ENCODE results near the gene SLC16A7. TPM values are rescaled to one million over a fixed set of nuclear protein-coding genes. Genes with fewer than 3 reads are reported as not detected.

The SLC16A7 gene
- total and polyA plus RNA-seq, 2 of the 8 experiments (the other 6 are each of a cell fraction or from before 2014, with no cell fraction given), result 0.74 to 4.3 TPM

GRCh38 chr12:59657711-59658110 is 61.9 kb downstream of the SLC16A7 start:
- H3K14ac ChIP-seq (ENCODE audit: insufficient read length), result no peak overlapping the region
- no peak overlapping the region for H3K27ac ChIP-seq (ENCODE audit: low read depth, low read length)
- H3K4me1 ChIP-seq (replicated peaks in 1 of 4; ENCODE audit: control insufficient read depth in 3 of 4, insufficient read depth in 4 of 4, low read length in 3 of 4), result no peaks in the 10 kb centered on the region
- no peaks in the 10 kb centered on the region for H3K9me3 ChIP-seq (ENCODE audit: insufficient read depth in 2 of 2, low read depth in 1 of 2, low read length in 1 of 2)
- no peak overlapping the region for H4K5ac ChIP-seq (ENCODE audit: insufficient read length, low read depth, low read length)
- ChIA-PET POLR2A (ENCODE audit: partially characterized antibody) (no interaction called here), CTCF (ENCODE audit: partially characterized antibody) (no interaction called here)
- H3K36me3 ChIP-seq (ENCODE audit: control insufficient read depth in 2 of 4, insufficient read depth in 4 of 4, low read length in 3 of 4), result no peaks in the 10 kb centered on the region
- no peak for FAIRE-seq
- DNase-seq (ENCODE audit: low read depth in 1 of 2, low spot score in 2 of 2), result no peak
- no peak overlapping the region for H2BK15ac ChIP-seq (ENCODE audit: low read length)
- no peak overlapping the region for H3K4ac ChIP-seq (replicated peaks; ENCODE audit: insufficient read length, low read depth, low read length)
- no peak overlapping the region for H2BK20ac ChIP-seq (ENCODE audit: low read length)
- no peak overlapping the region for H3K18ac ChIP-seq (ENCODE audit: extremely low read depth, low read length)
- H3K56ac ChIP-seq (replicated peaks; ENCODE audit: insufficient read length, low read depth, low read length), result no peak overlapping the region
- no peaks in the 10 kb centered on the region for H3K79me2 ChIP-seq (ENCODE audit: control insufficient read depth in 1 of 2, insufficient read depth in 2 of 2, low read length in 2 of 2)
- H3K23ac ChIP-seq (ENCODE audit: insufficient read length), result no peak overlapping the region
- no peak overlapping the region for H3K4me2 ChIP-seq (ENCODE audit: insufficient read depth in 1 of 2, low read depth in 2 of 2, low read length in 2 of 2)
- H3K4me3 ChIP-seq (ENCODE audit: extremely low read depth in 1 of 4, insufficient read depth in 2 of 4, low read depth in 3 of 4, low read length in 4 of 4), result no peak overlapping the region
- H3K27me3 ChIP-seq (replicated peaks in 1 of 4; ENCODE audit: control insufficient read depth in 3 of 4, extremely low read depth in 1 of 4, insufficient read depth in 3 of 4, low read length in 3 of 4), result no peaks in the 10 kb centered on the region
- no peak overlapping the region for H2AFZ ChIP-seq (ENCODE audit: low read length)
- no peak overlapping the region for H4K91ac ChIP-seq (replicated peaks; ENCODE audit: insufficient read length, low read length)
- no peak overlapping the region for H3K9ac ChIP-seq (replicated peaks in 1 of 4; ENCODE audit: extremely low read depth in 1 of 4, low read depth in 3 of 4, low read length in 3 of 4)
- WGBS, 2 experiments (ENCODE audit: extremely low coverage in 1 of 2, insufficient coverage in 1 of 2, insufficient read length in 1 of 2, insufficient replicate concordance in 2 of 2, low coverage in 1 of 2, low lambda C conversion rate in 2 of 2, missing lambda C conversion rate in 1 of 2), result 95% methylated on average over 1 of the region's 1 CpG; no CpG with 5 or more reads in 1 of the 2 experiments
- TF ChIP-seq ZNF274 (IDR thresholded peaks at IDR 0.05; ENCODE audit: borderline replicate concordance, extremely low read depth, low read length) (no peak), GABPA (IDR thresholded peaks at IDR 0.05; ENCODE audit: borderline replicate concordance, insufficient read depth, low read length) (no peak), MAFK (IDR thresholded peaks at IDR 0.05; ENCODE audit: low read depth, low read length) (no peak), TEAD4 (IDR thresholded peaks at IDR 0.05; ENCODE audit: low read depth, low read length) (no peak)
- H2AK5ac ChIP-seq (ENCODE audit: low read depth, low read length), result no peak overlapping the region
- no peaks in the 10 kb centered on the region for H3K79me1 ChIP-seq (ENCODE audit: low read depth, low read length)
- no peaks in the 10 kb centered on the region for H4K20me1 ChIP-seq (replicated peaks in 1 of 2; ENCODE audit: control insufficient read depth in 1 of 2, insufficient read depth in 2 of 2, low read length in 2 of 2)
- no peaks in the 10 kb centered on the region; the same call in 1 of the 2 replicates for H3K23me2 ChIP-seq (ENCODE audit: low read depth, low read length)
- no peak overlapping the region for H2BK5ac ChIP-seq (ENCODE audit: low read depth, low read length)
- no peak overlapping the region for H4K8ac ChIP-seq (ENCODE audit: extremely low read depth, insufficient read depth, low read length)
- H2BK12ac ChIP-seq (ENCODE audit: low read depth, low read length), result no peak overlapping the region
- H2BK120ac ChIP-seq (replicated peaks; ENCODE audit: low read depth, low read length), result no peak overlapping the region

All from H1 (cell line).